ENCODE measurements around the gene LRCOL1. TPM values are rescaled to one million over a fixed set of nuclear protein-coding genes. Genes with fewer than 3 reads are reported as not detected.

Gene LRCOL1
- polyA plus RNA-seq, 1 donor, result 0.15 TPM

- DNase-seq (ENCODE audit: low read depth), result no peak
Observed at GRCh38 chr12:132619386-132620112, 9.2 kb upstream of the LRCOL1 start.

DNA sequence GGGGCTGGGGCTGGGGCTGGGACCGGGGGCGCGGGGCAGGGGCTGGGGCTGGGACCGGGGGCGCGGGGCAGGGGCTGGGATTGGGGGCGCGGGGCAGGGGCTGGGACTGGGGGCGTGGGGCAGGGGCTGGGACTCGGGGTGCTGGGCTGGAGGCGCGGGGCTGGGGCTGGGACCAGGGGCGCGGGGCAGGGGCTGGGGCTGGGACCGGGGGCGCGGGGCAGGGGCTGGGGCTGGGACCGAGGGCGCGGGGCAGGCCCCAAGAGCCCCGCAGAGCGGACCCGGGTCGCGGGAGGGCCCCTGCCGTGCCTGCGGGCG is 8.6 kb upstream of the LRCOL1 start:
- no peak for DNase-seq (ENCODE audit: low read depth)

DNA sequence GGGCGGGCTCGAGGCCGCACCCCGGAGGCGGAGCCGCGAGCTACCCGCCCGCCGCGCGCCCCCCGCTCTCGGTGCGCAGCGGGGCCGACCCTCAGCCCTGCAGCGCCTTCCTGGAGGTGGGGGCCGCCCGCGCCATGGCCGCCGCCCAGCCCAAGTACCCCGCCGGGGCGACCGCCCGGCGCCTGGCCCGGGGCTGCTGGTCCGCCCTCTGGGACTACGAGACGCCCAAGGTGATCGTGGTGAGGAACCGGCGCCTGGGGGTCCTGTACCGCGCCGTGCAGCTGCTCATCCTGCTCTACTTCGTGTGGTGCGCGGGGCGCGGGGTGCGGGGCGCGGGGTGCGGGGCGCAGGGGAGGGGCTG is 8.3 kb upstream of the LRCOL1 start, which contains the start of gene P2RX2:
TSS of gene P2RX2 (plus strand) at position 94 of the 361 bp plus-strand sequence. CDS start at position 135, 41 bp downstream.
- no peak for DNase-seq (ENCODE audit: low read depth)

DNA sequence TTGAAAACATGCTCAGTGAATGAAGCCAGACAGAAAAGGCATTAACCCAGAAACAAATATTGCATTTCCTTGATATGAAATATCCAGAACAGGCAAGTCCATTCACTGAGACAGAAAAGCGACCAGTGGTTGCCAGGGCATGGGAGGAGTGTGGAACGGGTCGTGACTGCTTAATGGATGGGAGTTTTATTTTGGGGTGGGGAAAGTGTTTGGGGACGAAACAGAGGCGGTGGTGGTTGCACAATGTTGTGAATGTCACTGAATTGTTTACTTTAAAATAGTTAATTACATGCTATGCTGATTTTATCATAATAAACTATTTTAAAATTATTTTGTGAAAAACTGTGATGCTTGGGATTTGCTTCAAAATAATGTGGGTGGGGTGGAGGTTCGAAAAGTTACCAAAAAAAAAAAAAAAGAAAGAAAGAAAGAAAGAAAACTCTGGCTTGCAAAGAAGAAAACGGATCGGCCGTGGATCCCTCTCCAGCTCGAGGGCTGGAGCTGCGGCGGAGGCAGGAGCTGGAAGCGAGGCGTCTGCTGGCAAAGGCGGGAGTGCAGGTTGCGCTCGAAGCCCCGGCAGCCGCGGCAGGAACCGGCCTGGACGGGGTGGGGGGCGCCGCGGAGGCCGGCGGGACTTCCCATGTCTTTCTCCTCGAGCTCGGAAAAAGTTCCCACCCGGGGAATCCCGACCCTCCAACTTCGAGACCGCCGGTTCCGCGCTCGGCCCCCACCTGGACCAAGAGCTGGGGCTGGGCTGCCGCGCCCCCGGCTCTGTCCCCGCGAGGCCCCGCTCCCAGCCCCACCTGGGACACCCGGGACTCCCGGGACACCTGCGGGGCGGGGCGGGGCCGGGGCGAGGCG is 7.7 kb upstream of the LRCOL1 start:
- DNase-seq (ENCODE audit: low read depth), result no peak

- DNase-seq (ENCODE audit: low read depth), result no peak
Observed at GRCh38 chr12:132617135-132617701, 6.8 kb upstream of the LRCOL1 start.

GRCh38 chr12:132615579-132616038 is 5.2 kb upstream of the LRCOL1 start:
- DNase-seq (ENCODE audit: low read depth), result no peak

GRCh38 chr12:132614861-132615578 is 4.6 kb upstream of the LRCOL1 start:
- DNase-seq (ENCODE audit: low read depth), result peak; percentile 68

GRCh38 chr12:132614029-132614428 is 3.6 kb upstream of the LRCOL1 start:
- DNase-seq (ENCODE audit: low read depth), result no peak

DNA sequence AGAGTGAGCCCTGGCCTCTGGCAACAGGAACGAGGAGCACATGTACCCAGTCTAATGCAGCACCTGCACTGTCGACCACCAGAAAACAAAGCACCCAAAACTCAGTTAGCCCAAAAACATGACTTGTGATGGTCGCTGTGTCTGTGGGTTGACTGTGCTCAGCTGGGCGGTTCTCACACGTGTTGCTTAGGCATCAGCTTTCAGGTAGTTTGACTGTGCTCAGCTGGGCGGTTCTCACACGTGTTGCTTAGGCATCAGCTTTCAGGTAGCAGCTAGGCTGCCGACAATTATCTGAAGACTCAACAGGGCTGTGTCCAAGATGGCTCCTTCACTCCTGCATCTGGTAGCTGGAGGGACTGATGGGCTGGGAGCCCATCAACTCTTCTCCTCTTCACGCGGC is 1.2 kb upstream of the LRCOL1 start:
- DNase-seq (ENCODE audit: low read depth), result no peak

- no peak for DNase-seq (ENCODE audit: low read depth)
Observed at GRCh38 chr12:132610866-132611602, 652 bp upstream of the LRCOL1 start.

DNA sequence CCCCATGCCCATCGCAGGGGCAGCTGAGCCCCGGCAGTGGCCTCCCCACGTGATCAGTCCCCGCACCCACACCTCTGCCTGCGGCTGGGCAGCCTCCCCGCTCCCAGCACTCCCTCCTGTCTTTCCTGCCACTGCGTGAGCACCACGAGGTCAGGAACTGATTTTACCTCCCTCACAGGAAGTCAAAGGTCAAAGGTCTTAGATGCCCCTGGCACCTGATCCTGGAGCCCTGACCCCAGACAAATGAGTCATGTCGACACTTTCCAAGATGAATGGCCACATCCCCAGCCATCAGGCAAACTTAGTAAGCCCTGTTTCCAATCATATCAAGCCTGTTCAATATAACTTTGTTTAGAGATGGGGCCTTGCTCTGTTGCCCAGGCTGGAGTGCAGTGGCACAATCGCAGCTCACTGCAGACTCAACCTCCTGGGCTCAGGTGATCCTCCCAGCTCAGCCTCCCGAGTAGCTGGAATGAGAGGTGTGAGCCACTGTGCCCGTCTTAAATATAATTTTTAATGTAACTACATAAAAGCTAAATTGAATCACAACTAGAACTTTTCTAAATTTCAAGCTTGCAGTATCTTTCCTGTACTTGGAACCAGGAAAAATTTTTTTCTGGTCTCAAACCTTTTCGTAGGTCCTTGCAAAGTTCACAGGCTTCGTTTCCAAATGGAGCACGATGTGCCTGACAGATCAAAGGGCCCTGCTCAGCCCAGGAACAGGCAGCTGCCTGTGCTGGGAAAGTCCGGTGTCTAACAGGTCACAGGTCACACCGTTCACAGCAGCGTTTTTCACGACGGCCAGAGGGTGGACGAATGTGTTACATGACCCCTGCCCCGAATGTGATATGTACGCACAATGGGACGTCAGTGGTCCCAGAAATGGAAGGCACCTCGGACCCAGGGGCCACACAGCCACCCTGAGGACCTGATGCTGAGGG is 1.9 kb downstream of the LRCOL1 start:
- no peak for DNase-seq (ENCODE audit: low read depth)

GRCh38 chr12:132606927-132607326 is 3.5 kb downstream of the LRCOL1 start:
- no peak for DNase-seq (ENCODE audit: low read depth)

DNA sequence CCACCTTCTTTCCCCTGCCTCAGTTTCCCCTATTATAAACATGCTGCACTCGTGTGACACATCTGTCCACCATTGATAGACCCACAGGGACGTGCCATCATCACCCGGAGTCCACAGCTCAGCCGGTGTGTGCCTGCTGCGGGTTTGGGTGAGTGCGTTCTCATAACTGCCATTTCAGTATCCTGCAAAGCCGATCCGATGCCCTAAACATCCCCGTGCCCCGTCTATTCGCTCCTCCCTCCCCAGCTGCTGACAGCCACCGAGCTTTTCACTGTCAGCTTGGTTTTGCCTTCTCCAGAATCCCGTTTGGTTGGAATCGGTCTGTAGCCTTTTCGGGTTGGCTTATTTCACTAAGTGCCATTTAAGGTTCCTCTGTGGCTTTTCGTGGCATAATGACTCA is 3.9 kb downstream of the LRCOL1 start:
- no peak for DNase-seq (ENCODE audit: low read depth)

- no peak for DNase-seq (ENCODE audit: low read depth)
Observed at GRCh38 chr12:132605892-132606291, 4.5 kb downstream of the LRCOL1 start.

- DNase-seq (ENCODE audit: low read depth), result no peak
Observed at GRCh38 chr12:132604668-132605441, 5.5 kb downstream of the LRCOL1 start.

DNA sequence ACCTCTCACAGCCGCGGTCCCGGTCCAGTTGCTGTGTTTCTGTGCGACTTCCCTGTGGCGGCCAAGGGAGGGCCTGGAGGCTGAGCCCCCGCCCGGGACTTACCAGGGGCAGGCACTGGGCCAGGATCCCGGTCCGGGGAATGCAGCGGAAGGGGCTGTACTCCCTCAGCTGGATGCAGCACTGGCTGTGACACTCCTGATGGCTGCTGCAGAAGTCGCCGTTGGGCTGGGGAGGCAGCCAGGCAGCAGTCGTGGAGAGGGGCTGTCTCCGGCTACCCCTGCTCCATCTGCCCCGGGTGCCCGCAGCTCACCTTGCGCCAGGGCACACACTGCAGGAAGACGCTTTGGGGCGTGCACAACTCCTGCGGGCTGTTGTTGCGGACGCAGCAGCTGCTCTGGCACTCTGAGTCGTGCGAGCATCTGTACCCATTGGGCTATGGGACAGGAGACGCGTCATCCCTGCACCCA is 6.2 kb downstream of the LRCOL1 start:
- DNase-seq (ENCODE audit: low read depth), result no peak

- DNase-seq (ENCODE audit: low read depth), result no peak
Observed at GRCh38 chr12:132603240-132604150, 6.9 kb downstream of the LRCOL1 start.

- DNase-seq (ENCODE audit: low read depth), result no peak
Observed at GRCh38 chr12:132602572-132603239, 7.7 kb downstream of the LRCOL1 start.
